Kidney (tissue), 14 donors: ENCODE data around the gene ITPKC. TPM values are rescaled to one million over a fixed set of nuclear protein-coding genes. Genes with fewer than 3 reads are reported as not detected.
A peak's percentile ranks its signal among the peaks of the same experiment; 100 is the strongest.

Experiments used
- DNase-seq, 5 donors: peaks; one replicate each; pipeline ENCODE4 v3.0.0-alpha.2; 2013 to 2020
- FAIRE-seq: peaks from 2 replicates; lab custom pipeline; 2012; peaks lifted over from hg19 to GRCh38; lab: Jason Lieb, UNC
- H3K27ac ChIP-seq, 2 donors: one replicate each; pipeline ENCODE4 v1.7.0; 2013; ENCODE audit warnings: low read depth in 2 of 2, low read length in 2 of 2, inconsistent platforms in 1 of 2
- H3K27me3 ChIP-seq: one replicate; pipeline ENCODE4 v1.7.1; 2013; ENCODE audit warnings: low read length, inconsistent platforms; ENCODE audit not compliant: control insufficient read depth, insufficient read depth
- H3K36me3 ChIP-seq, 3 donors: one replicate each; pipeline versions ENCODE4 v1.7.0 to v1.7.1; 2013; ENCODE audit warnings: low read length in 3 of 3, control low read depth in 1 of 3, inconsistent platforms in 1 of 3; ENCODE audit not compliant: insufficient read depth in 3 of 3, control insufficient read depth in 2 of 3
- H3K4me1 ChIP-seq, 3 donors: one replicate each; pipeline versions ENCODE4 v1.7.0 to v1.7.1; 2013; ENCODE audit warnings: low read length in 3 of 3, inconsistent platforms in 1 of 3, low read depth in 1 of 3; ENCODE audit not compliant: control insufficient read depth in 2 of 3, insufficient read depth in 2 of 3
- H3K4me3 ChIP-seq, 3 donors: one replicate each; pipeline versions ENCODE4 v1.7.0 to v1.8.1; 2013; ENCODE audit warnings: low read length in 3 of 3, control low read depth in 1 of 3, inconsistent platforms in 1 of 3
- H3K9ac ChIP-seq, 3 donors: one replicate each; pipeline versions ENCODE4 v1.7.0 to v1.7.1; 2013; ENCODE audit warnings: low read length in 3 of 3, control low read depth in 1 of 3, inconsistent platforms in 1 of 3
- H3K9me3 ChIP-seq, 3 donors: one replicate each; pipeline versions ENCODE4 v1.7.0 to v1.7.1; 2013; ENCODE audit warnings: low read length in 3 of 3, control low read depth in 1 of 3, inconsistent platforms in 1 of 3; ENCODE audit not compliant: control insufficient read depth in 2 of 3, insufficient read depth in 1 of 3
- CTCF ChIP-seq: IDR thresholded peaks from 3 replicates; pipeline ENCODE4 v1.5.1; 2012; ENCODE audit warnings: mild to moderate bottlenecking, moderate library complexity, borderline replicate concordance; ENCODE audit not compliant: insufficient read depth; ENCODE audit errors: extremely low read depth
- intact Hi-C: fragments of 100-400 bp; cut with DNase I; formaldehyde crosslinking; loops from one replicate; pipeline ENCODE4 v1.11.1; 2022
- polyA plus RNA-seq: library from polyadenylated mRNA; stranded (reverse); fragments of 350-450 nt; fragmentation: Illumina TruSeq; extraction: RNeasy Lipid Tissue Mini Kit (QIAGEN cat#74804); gene quantifications from one replicate; pipeline ENCODE4 v1.2.3, GENCODE V29; 2014; ENCODE audit warnings: low read depth, low replicate concordance; ENCODE audit not compliant: insufficient read depth
- total RNA-seq: library from RNA; stranded (reverse); fragmentation: NEBNext Ultra II Directional; extraction: Animal tissue kit (Norgen Biotek cat#: 25700); gene quantifications from one replicate; pipeline ENCODE4 v1.2.1, GENCODE V29; 2021
- donor health status: control.
- donor health status: control.
- donor health status: control.
- donor health status: control.
- donor health status: control.
- donor health status: DM: yes; HTN: yes; CAD: no.
- donor health status: Normal renal cell carcinoma (clear cell type).

The ITPKC gene
- total and polyA plus RNA-seq, 2 donors from 2014 or later: 14.3 to 27.9 TPM

GRCh38 chr19:40742886-40743285 is 26.0 kb downstream of the ITPKC start:
- Histone ChIP-seq H3K9me3 (no peaks in the 10 kb centered on the region), H3K4me1 (peaks cover 0 to 4% (median 0%) of the 10 kb centered on the region in 3 donors), H3K36me3 (peaks cover 2 to 9% (median 4%) of the 10 kb centered on the region in 3 donors), H3K27me3 (no peaks in the 10 kb centered on the region), H3K9ac (no peak overlapping the region), H3K4me3 (no peak overlapping the region), H3K27ac (no peak overlapping the region)
- FAIRE-seq (no peak), DNase-seq (no peak)
- no peak for TF ChIP-seq CTCF
- intact Hi-C loops: no loop called here

- Histone ChIP-seq H3K27ac (no peak overlapping the region), H3K36me3 (peaks cover 0 to 8% (median 0%) of the 10 kb centered on the region in 3 donors), H3K4me1 (peaks cover 0 to 7% (median 0%) of the 10 kb centered on the region in 3 donors), H3K9me3 (no peaks in the 10 kb centered on the region), H3K9ac (no peak overlapping the region), H3K27me3 (no peaks in the 10 kb centered on the region), H3K4me3 (no peak overlapping the region)
- DNase-seq (no peak), FAIRE-seq (no peak)
- intact Hi-C loops: no loop called here
- TF ChIP-seq CTCF: no peak
These were observed 27.0 kb downstream of the ITPKC start for GRCh38 chr19:40743926-40744325.

GRCh38 chr19:40744554-40745401 is 27.9 kb downstream of the ITPKC start:
- Histone ChIP-seq H3K4me1 (peaks cover 0 to 11% (median 7%) of the 10 kb centered on the region in 3 donors), H3K9me3 (no peaks in the 10 kb centered on the region), H3K27me3 (no peaks in the 10 kb centered on the region), H3K27ac (no peak overlapping the region), H3K4me3 (no peak overlapping the region), H3K9ac (peak overlapping the region in 1 of 3 donors; percentile 12), H3K36me3 (peaks cover 0 to 4% (median 0%) of the 10 kb centered on the region in 3 donors)
- intact Hi-C loops: no loop called here
- DNase-seq (peak in 4 of 5 donors; percentile 44 to 70 (median 50)), FAIRE-seq (no peak)
- peak; percentile 6 for TF ChIP-seq CTCF
